ENCODE data around the gene MIER2. TPM values are rescaled to one million over a fixed set of nuclear protein-coding genes. Genes with fewer than 3 reads are reported as not detected.

MIER2 gene
- polyA plus RNA-seq, 2 of the 4 experiments (the other 2 are of a cell fraction), result 8.8 to 11.5 TPM

- CTCF ChIA-PET, result interaction anchor here (0.5 to 1.0 kb wide), 2 partner anchors 22 to 342 kb away, joined by 3 read pairs; no protein-coding TSS in a partner anchor
- peak; percentile 42; the same call in 1 of the 2 replicates for TF ChIP-seq NFE2L2 (conservative IDR thresholded peaks at IDR 0.05; ENCODE audit: low read length)
- 0 out of 4 replicates have a peak, but pooled peaks of 1 of the 2 experiments have one; percentile 7 for TF ChIP-seq CEBPB (IDR thresholded peaks at IDR 0.05)
- TF ChIP-seq KDM5A (IDR thresholded peaks at IDR 0.05), result no peak
- TF ChIP-seq FOSL2 (IDR thresholded peaks at IDR 0.05), result no peak
- peak; percentile 79 for TF ChIP-seq FOSL2 (CRISPR knock-in tag; IDR thresholded peaks at IDR 0.05)
- TF ChIP-seq MAFK (IDR thresholded peaks at IDR 0.05; ENCODE audit: partially characterized antibody), result peak; percentile 77
- TF ChIP-seq FOXS1 (CRISPR knock-in tag; IDR thresholded peaks at IDR 0.05), result no peak
- TF ChIP-seq HEYL (CRISPR knock-in tag; IDR thresholded peaks at IDR 0.05), result no peak
- peak; percentile 76 to 78 for ATAC-seq
- Histone ChIP-seq H3K9me3 (no peaks in the 10 kb centered on the region), H3K4me3 (peak overlapping the region; percentile 87), H3K4me2 (peak overlapping the region; percentile 97), H3K27ac (peak overlapping the region; percentile 85 to 100), H3K4me1 (peaks cover 12% of the 10 kb centered on the region)
- DNase-seq (ENCODE audit: low read depth in 1 of 2, low spot score in 1 of 2), result peak; percentile 83 to 86
- 2% methylated on average over 15 of the region's 26 CpGs for WGBS (ENCODE audit: missing lambda C conversion rate)
- no peak for FAIRE-seq
- POLR2A ChIA-PET, result no interaction called here
Observed at GRCh38 chr19:289651-290371, 54.8 kb downstream of the MIER2 start.

- POLR2A ChIA-PET, result no interaction called here
- Histone ChIP-seq H3K4me3 (peak overlapping the region; percentile 87; the same call in 1 of the 3 replicates), H3K27ac (peak overlapping the region; percentile 85 to 100), H3K4me2 (peak overlapping the region; percentile 97), H3K4me1 (peaks cover 10% of the 10 kb centered on the region), H3K9me3 (no peaks in the 10 kb centered on the region)
- no peak for ATAC-seq
- CTCF ChIA-PET, result interaction anchor here (0.5 kb wide), 1 partner anchor 343 kb away, joined by 3 read pairs; no protein-coding TSS in a partner anchor
- no peak for DNase-seq (ENCODE audit: low read depth in 1 of 2, low spot score in 1 of 2)
- TF ChIP-seq TFCP2L1 (CRISPR knock-in tag; IDR thresholded peaks at IDR 0.05), result no peak
- TF ChIP-seq HOXA7 (CRISPR knock-in tag; IDR thresholded peaks at IDR 0.05), result no peak
- no peak for TF ChIP-seq MAX (IDR thresholded peaks at IDR 0.05)
- TF ChIP-seq ESRRA (IDR thresholded peaks at IDR 0.05; ENCODE audit: borderline replicate concordance, low read length), result no peak
- no peak for TF ChIP-seq HOXB13 (CRISPR knock-in tag; IDR thresholded peaks at IDR 0.05; ENCODE audit: low read depth)
- TF ChIP-seq HDAC2 (IDR thresholded peaks at IDR 0.05), result no peak
- TF ChIP-seq RAD21 (conservative IDR thresholded peaks at IDR 0.05 in 1 of 2, IDR thresholded peaks at IDR 0.05 in 1 of 2), result no peak
- no peak for TF ChIP-seq EHF (CRISPR knock-in tag; IDR thresholded peaks at IDR 0.05)
- TF ChIP-seq CTCF (IDR thresholded peaks at IDR 0.05), result no peak
- FAIRE-seq, result no peak
- 91% methylated on average over 9 of the region's 10 CpGs for WGBS (ENCODE audit: missing lambda C conversion rate)
Observed at GRCh38 chr19:288911-289310, 55.7 kb downstream of the MIER2 start.

- DNase-seq (ENCODE audit: low read depth in 1 of 2, low spot score in 1 of 2), result no peak
- Histone ChIP-seq H3K27ac (no peak overlapping the region), H3K9me3 (no peaks in the 10 kb centered on the region), H3K4me2 (no peak overlapping the region), H3K4me1 (peaks cover 10% of the 10 kb centered on the region), H3K4me3 (no peak overlapping the region)
- TF ChIP-seq FOXS1 (CRISPR knock-in tag; IDR thresholded peaks at IDR 0.05), result no peak
- no peak for TF ChIP-seq CHD2 (IDR thresholded peaks at IDR 0.05; ENCODE audit: low read length, partially characterized antibody)
- TF ChIP-seq BCL3 (IDR thresholded peaks at IDR 0.05), result no peak
- no peak for TF ChIP-seq SMC3 (IDR thresholded peaks at IDR 0.05)
- TF ChIP-seq FOSL2 (IDR thresholded peaks at IDR 0.05), result no peak
- no peak for TF ChIP-seq FOSL2 (CRISPR knock-in tag; IDR thresholded peaks at IDR 0.05)
- no peak for TF ChIP-seq TP53 (CRISPR knock-in tag; IDR thresholded peaks at IDR 0.05)
- no peak for TF ChIP-seq EP300 (IDR thresholded peaks at IDR 0.05)
- TF ChIP-seq ZSCAN20 (CRISPR knock-in tag; IDR thresholded peaks at IDR 0.05), result no peak
- no peak for TF ChIP-seq MAX (IDR thresholded peaks at IDR 0.05)
- no peak for TF ChIP-seq NFE2L2 (conservative IDR thresholded peaks at IDR 0.05; ENCODE audit: low read length)
- no peak for TF ChIP-seq CHD4 (IDR thresholded peaks at IDR 0.05; ENCODE audit: borderline replicate concordance)
- no peak for TF ChIP-seq RAD21 (conservative IDR thresholded peaks at IDR 0.05 in 1 of 2, IDR thresholded peaks at IDR 0.05 in 1 of 2)
- no peak for TF ChIP-seq MAFK (IDR thresholded peaks at IDR 0.05; ENCODE audit: partially characterized antibody)
- no peak for ATAC-seq
- POLR2A ChIA-PET, result no interaction called here
- FAIRE-seq, result no peak
- 95% methylated on average over 10 of the region's 19 CpGs for WGBS (ENCODE audit: missing lambda C conversion rate)
- CTCF ChIA-PET, result interaction anchor here (1.0 to 1.3 kb wide), 4 partner anchors 8 to 223 kb away, joined by 3 to 4 read pairs (median 4); no protein-coding TSS in a partner anchor
Observed at GRCh38 chr19:287381-287871, 57.2 kb downstream of the MIER2 start.

Measured in A549 (cell line).